HL-60 (cell line): Measurements from ENCODE around the gene DHRSX.

Experiments
- DNase-seq, 2 experiments: peaks; one replicate each; pipeline ENCODE4 v3.0.0-alpha.2; 2010 to 2020; ENCODE audit warnings: low read depth in 1 of 2, low spot score in 1 of 2
- H3K27ac ChIP-seq: fragments of 250-450 bp; sonication (Bioruptor Pico); replicated peaks from 2 replicates; pipeline ENCODE4 v1.5.1; 2020; ENCODE audit warnings: mild to moderate bottlenecking, moderate library complexity
- H3K27me3 ChIP-seq: fragments of 250-450 bp; sonication (Bioruptor Pico); 2 replicates; pipeline ENCODE4 v1.5.1; 2021; ENCODE audit warnings: mild to moderate bottlenecking, moderate library complexity; ENCODE audit not compliant: insufficient read depth, poor library complexity, severe bottlenecking
- H3K4me3 ChIP-seq: replicated peaks from 2 replicates; pipeline ENCODE4 v1.5.1; 2011; ENCODE audit warnings: mild to moderate bottlenecking, control low read depth, low read length; ENCODE audit not compliant: insufficient read depth
- CTCF ChIP-seq: IDR thresholded peaks from one replicate; pipeline ENCODE4 v1.5.1; 2011; ENCODE audit warnings: low read length, control low read depth, inconsistent platforms; ENCODE audit not compliant: insufficient read depth
- GABPA ChIP-seq: IDR thresholded peaks from 2 replicates; pipeline ENCODE4 v1.6.1; 2012; ENCODE audit warnings: low read depth
- POLR2AphosphoS5 ChIP-seq: IDR thresholded peaks from 2 replicates; pipeline ENCODE4 v1.6.1; 2012; ENCODE audit warnings: low read depth
- SPI1 ChIP-seq: IDR thresholded peaks from 2 replicates; pipeline ENCODE4 v1.6.1; 2012; ENCODE audit warnings: low read depth, mild to moderate bottlenecking, borderline replicate concordance
- TF ChIP-seq, protein P1 (sequence below): IDR thresholded peaks from 2 replicates; pipeline ENCODE4 v1.6.1; 2012; ENCODE audit warnings: low read depth; ENCODE audit not compliant: insufficient replicate concordance

DHRSX gene

DNA sequence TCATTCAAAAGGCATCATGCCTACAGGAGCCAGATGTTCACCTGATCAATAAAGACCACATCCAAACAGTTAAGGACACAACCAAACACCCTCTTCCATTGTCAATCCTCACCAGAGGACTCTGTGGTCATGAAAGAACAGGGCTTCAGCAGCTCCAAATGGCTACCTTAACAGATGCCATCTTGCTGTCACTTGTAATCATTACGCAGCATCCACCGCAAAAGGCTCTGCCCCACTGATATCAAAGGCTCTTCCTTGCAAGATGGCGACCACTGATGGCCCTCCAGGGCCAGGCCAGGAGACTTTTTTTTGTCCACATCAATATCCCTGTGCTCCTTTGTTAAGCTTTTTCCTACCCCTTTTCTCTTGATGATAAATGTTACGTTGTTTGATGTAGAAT, 157.4 kb downstream of the DHRSX start:
- no peaks in the 10 kb centered on the region for H3K27me3 ChIP-seq
- no peak overlapping the region for H3K27ac ChIP-seq
- TF ChIP-seq, protein P1, sequence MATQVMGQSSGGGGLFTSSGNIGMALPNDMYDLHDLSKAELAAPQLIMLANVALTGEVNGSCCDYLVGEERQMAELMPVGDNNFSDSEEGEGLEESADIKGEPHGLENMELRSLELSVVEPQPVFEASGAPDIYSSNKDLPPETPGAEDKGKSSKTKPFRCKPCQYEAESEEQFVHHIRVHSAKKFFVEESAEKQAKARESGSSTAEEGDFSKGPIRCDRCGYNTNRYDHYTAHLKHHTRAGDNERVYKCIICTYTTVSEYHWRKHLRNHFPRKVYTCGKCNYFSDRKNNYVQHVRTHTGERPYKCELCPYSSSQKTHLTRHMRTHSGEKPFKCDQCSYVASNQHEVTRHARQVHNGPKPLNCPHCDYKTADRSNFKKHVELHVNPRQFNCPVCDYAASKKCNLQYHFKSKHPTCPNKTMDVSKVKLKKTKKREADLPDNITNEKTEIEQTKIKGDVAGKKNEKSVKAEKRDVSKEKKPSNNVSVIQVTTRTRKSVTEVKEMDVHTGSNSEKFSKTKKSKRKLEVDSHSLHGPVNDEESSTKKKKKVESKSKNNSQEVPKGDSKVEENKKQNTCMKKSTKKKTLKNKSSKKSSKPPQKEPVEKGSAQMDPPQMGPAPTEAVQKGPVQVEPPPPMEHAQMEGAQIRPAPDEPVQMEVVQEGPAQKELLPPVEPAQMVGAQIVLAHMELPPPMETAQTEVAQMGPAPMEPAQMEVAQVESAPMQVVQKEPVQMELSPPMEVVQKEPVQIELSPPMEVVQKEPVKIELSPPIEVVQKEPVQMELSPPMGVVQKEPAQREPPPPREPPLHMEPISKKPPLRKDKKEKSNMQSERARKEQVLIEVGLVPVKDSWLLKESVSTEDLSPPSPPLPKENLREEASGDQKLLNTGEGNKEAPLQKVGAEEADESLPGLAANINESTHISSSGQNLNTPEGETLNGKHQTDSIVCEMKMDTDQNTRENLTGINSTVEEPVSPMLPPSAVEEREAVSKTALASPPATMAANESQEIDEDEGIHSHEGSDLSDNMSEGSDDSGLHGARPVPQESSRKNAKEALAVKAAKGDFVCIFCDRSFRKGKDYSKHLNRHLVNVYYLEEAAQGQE = no peak
- no peak for TF ChIP-seq SPI1
- no peak for TF ChIP-seq CTCF
- no peak for TF ChIP-seq POLR2AphosphoS5
- no peak for TF ChIP-seq GABPA
- no peak for DNase-seq
- H3K4me3 ChIP-seq = no peak overlapping the region

- no peak overlapping the region for H3K4me3 ChIP-seq
- TF ChIP-seq POLR2AphosphoS5 = no peak
- TF ChIP-seq, protein P1 = no peak
- no peak for TF ChIP-seq SPI1
- TF ChIP-seq CTCF = no peak
- no peak for TF ChIP-seq GABPA
- no peak overlapping the region for H3K27ac ChIP-seq
- no peaks in the 10 kb centered on the region for H3K27me3 ChIP-seq
- no peak for DNase-seq
Measured at GRCh38 chrX:2342874-2343273, 157.9 kb downstream of the DHRSX start.

DNA sequence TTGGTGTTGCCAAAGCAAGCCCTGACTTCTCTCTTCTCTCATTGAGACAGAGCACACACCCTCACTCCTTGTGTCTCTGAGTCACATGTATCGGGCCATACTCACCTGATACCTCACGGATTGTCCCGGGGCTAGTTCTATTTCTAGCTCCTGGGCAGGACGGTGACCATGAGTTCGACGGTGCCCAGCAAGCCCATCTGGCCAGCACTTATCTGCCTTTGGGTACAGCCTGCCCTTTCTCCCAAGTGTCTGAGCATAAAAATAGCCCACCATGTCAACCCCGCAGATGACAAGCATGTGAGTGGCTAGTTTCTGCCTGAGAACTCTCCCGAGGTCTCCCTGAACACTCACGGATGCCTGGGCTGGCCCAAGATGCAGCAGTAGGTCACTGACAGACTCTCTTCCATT, 158.5 kb downstream of the DHRSX start:
- Histone ChIP-seq H3K27ac (no peak overlapping the region), H3K27me3 (no peaks in the 10 kb centered on the region), H3K4me3 (no peak overlapping the region)
- DNase-seq = no peak
- no peak for TF ChIP-seq POLR2AphosphoS5
- TF ChIP-seq SPI1 = no peak
- no peak for TF ChIP-seq CTCF
- TF ChIP-seq, protein P1 = no peak
- no peak for TF ChIP-seq GABPA
